ENCODE results near the gene OR11A1. TPM values are rescaled to one million over a fixed set of nuclear protein-coding genes. Genes with fewer than 3 reads are reported as not detected.

Gene OR11A1
- total RNA-seq, 1 experiment from 2014 or later, result not detected

DNA sequence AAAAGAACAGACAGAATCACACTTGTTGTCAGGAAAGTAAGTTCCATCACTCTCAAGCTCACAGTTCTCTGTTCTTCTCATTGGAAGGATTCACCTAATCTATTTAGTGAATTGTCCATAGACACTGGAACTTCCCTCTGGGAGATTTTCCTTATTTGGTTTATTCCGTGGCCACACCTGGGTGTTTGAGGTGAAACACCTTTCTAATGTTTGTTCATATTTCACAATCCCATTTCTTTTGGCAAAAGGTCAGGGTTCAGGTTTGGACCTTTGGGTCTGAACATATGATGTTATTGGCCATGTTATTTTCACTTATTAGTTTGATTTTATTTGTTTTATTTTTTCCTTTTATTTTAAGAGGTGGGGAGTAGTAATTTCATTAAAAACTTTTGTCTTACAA lies 26.9 kb upstream of the OR11A1 start:
- TF ChIP-seq CTCF (conservative IDR thresholded peaks at IDR 0.05; ENCODE audit: low read depth, low read length), result no peak
- no peak for TF ChIP-seq EZH2 (IDR thresholded peaks at IDR 0.05; ENCODE audit: borderline replicate concordance, low read depth, low read length, poor library complexity, severe bottlenecking)
- intact Hi-C loops (cut with micrococcal nuclease; ENCODE audit: unreplicated experiment), result no loop called here
- BruUV-seq (replicated peaks), result no TSS peak
- no peaks in the 10 kb centered on the region for H3K9me3 ChIP-seq (ENCODE audit: low read depth, low read length, poor library complexity, severe bottlenecking)
- no peak overlapping the region for H3K4me3 ChIP-seq (ENCODE audit: low read depth, low read length, poor library complexity, severe bottlenecking)
- H3K4me1 ChIP-seq (ENCODE audit: insufficient read depth, low read length, poor library complexity, severe bottlenecking), result no peaks in the 10 kb centered on the region
- no peaks in the 10 kb centered on the region for H3K27me3 ChIP-seq (replicated peaks; ENCODE audit: insufficient read depth, low read depth, low read length, poor library complexity)
- no peak overlapping the region for H3K27ac ChIP-seq (ENCODE audit: low read depth, low read length, poor library complexity, severe bottlenecking)
- CTCF ChIA-PET, result no interaction called here
- H3K36me3 ChIP-seq (ENCODE audit: insufficient read depth, low read length, poor library complexity, severe bottlenecking), result no peaks in the 10 kb centered on the region
- no peak for DNase-seq (ENCODE audit: low spot score)
- POLR2A ChIA-PET (ENCODE audit: low non-redundant PET), result no interaction called here

GRCh38 chr6:29483186-29483585 lies 26.3 kb upstream of the OR11A1 start:
- intact Hi-C loops (cut with micrococcal nuclease; ENCODE audit: unreplicated experiment), result no loop called here
- Histone ChIP-seq H3K27ac (ENCODE audit: low read depth, low read length, poor library complexity, severe bottlenecking) (no peak overlapping the region), H3K4me1 (ENCODE audit: insufficient read depth, low read length, poor library complexity, severe bottlenecking) (no peaks in the 10 kb centered on the region), H3K9me3 (ENCODE audit: low read depth, low read length, poor library complexity, severe bottlenecking) (no peaks in the 10 kb centered on the region), H3K36me3 (ENCODE audit: insufficient read depth, low read length, poor library complexity, severe bottlenecking) (no peaks in the 10 kb centered on the region), H3K27me3 (replicated peaks; ENCODE audit: insufficient read depth, low read depth, low read length, poor library complexity) (no peaks in the 10 kb centered on the region), H3K4me3 (ENCODE audit: low read depth, low read length, poor library complexity, severe bottlenecking) (no peak overlapping the region)
- no peak for DNase-seq (ENCODE audit: low spot score)
- no TSS peak for BruUV-seq (replicated peaks)
- ChIA-PET POLR2A (ENCODE audit: low non-redundant PET) (no interaction called here), CTCF (no interaction called here)
- no peak for TF ChIP-seq EZH2 (IDR thresholded peaks at IDR 0.05; ENCODE audit: borderline replicate concordance, low read depth, low read length, poor library complexity, severe bottlenecking)
- no peak for TF ChIP-seq CTCF (conservative IDR thresholded peaks at IDR 0.05; ENCODE audit: low read depth, low read length)

DNA sequence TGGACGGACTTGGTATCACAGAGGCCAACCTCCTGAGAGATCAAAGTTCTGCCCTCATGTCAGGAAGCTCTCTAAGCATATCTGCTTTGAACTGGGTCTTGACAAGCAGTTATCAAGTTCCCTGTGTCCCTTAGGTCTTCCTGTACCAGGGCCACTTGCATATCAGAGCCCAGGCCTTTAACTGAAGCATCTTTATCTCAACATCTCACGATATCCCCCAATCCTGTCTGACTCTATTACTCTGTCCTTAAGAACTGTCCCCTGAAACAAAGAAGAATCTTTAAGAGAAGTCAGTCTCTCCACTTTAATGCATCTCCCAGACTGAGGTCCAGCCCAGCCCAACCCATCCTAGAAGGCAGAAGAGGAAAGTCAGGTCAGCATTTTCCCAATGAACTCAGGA lies 22.7 kb upstream of the OR11A1 start:
- no peaks in the 10 kb centered on the region for H3K27me3 ChIP-seq (replicated peaks; ENCODE audit: insufficient read depth, low read depth, low read length, poor library complexity)
- no peaks in the 10 kb centered on the region for H3K4me1 ChIP-seq (ENCODE audit: insufficient read depth, low read length, poor library complexity, severe bottlenecking)
- no peaks in the 10 kb centered on the region for H3K36me3 ChIP-seq (ENCODE audit: insufficient read depth, low read length, poor library complexity, severe bottlenecking)
- H3K27ac ChIP-seq (ENCODE audit: low read depth, low read length, poor library complexity, severe bottlenecking), result no peak overlapping the region
- CTCF ChIA-PET, result no interaction called here
- no peak overlapping the region for H3K4me3 ChIP-seq (ENCODE audit: low read depth, low read length, poor library complexity, severe bottlenecking)
- TF ChIP-seq CTCF (conservative IDR thresholded peaks at IDR 0.05; ENCODE audit: low read depth, low read length) (no peak), EZH2 (IDR thresholded peaks at IDR 0.05; ENCODE audit: borderline replicate concordance, low read depth, low read length, poor library complexity, severe bottlenecking) (no peak)
- POLR2A ChIA-PET (ENCODE audit: low non-redundant PET), result no interaction called here
- no TSS peak for BruUV-seq (replicated peaks)
- intact Hi-C loops (cut with micrococcal nuclease; ENCODE audit: unreplicated experiment), result no loop called here
- H3K9me3 ChIP-seq (ENCODE audit: low read depth, low read length, poor library complexity, severe bottlenecking), result no peaks in the 10 kb centered on the region
- DNase-seq (ENCODE audit: low spot score), result no peak
